Epithelial cell of prostate (primary cell): ENCODE measurements around the gene MAGI1.
"Not testable (repeated sequence)": the region's sequence is repeated elsewhere in the genome, so short reads cannot be mapped to it uniquely, and the experiment has no call there.

ENCODE experiments used
- DNase-seq: peaks from one replicate; pipeline ENCODE4 v3.0.0-alpha.2; 2011; ENCODE audit warnings: low read depth, low spot score
- H3K27ac ChIP-seq: fragments of 450-650 bp; 2 replicates; pipeline ENCODE4 v1.5.1; 2017; ENCODE audit warnings: mild to moderate bottlenecking

Gene MAGI1

DNA sequence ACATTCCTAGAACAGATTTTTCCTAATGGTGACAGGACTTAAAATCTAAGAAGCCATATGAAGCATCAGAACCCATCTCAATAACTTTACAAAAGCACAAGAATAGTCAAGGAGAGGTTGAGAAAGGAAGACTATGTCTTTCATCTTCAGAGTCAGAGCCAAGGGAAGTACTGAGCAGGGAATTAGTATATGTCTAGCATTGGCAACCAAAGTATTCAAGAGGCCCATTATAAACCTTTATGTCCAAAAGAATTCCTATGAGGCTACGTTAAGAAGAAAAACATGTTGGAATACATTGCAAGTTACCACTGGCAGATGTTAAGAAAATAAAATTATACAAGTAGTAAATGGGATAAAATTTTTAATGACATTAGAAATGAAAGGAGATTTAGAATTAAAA, 150.5 kb downstream of the MAGI1 start:
- no peak for DNase-seq
- H3K27ac ChIP-seq = no peak overlapping the region

DNA sequence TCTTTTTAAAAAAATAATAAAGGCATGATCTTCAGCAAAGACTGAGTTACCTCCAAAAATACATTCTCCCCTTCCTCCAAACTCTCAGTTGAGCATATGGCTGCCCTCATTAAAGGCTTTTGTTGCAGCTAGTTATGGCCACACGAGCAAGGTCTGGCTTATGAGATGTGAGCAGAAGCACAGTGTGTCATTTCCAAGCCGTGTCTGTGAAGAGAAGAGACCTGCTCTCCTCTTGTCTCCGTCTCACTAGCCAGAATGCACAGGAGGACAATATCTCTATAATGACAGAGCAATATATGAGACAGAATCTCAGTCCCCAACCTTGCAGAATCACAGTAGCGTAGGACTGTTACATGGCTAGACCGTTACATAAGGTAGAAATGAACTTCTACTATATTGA, 152.3 kb downstream of the MAGI1 start:
- no peak overlapping the region for H3K27ac ChIP-seq
- no peak for DNase-seq

DNA sequence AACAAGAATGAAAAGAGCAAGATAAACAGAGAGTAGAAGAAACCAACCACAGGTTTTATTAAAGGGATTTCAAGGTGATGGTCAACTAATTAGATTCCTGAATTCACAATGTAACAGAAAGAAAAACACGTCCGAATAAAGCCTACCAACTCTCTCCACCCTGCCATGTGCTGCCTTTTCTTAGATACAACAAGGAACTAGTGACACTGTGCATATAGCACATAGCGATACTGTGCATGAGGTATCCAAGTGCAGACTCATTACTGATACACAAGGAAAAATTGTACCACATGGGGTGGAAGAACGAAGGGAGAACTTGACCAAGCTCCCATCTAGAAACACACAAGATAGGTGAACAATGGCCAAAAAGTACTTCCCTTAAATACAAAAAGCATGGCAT, 154.6 kb downstream of the MAGI1 start:
- no peak overlapping the region for H3K27ac ChIP-seq
- no peak for DNase-seq

DNA sequence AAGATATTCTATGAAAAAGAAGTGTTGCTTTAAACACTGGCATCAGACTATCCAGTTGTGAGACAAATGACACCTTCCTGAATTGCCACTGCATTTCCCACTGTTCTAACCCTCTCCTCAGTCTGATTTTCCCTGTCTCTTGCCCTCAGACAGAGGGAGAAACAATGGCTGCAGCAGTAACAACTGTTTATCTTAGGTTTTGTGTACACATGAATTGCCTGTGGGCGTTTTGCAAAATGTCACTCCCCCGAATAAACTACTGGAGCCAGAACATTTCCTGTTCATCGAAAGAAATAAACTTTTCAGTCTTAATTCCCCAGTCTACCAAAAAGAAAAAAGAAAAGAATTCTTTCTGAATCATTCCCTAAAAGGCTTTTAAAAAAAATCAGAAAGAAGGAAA, 155.1 kb downstream of the MAGI1 start:
- no peak overlapping the region for H3K27ac ChIP-seq
- no peak for DNase-seq

DNA sequence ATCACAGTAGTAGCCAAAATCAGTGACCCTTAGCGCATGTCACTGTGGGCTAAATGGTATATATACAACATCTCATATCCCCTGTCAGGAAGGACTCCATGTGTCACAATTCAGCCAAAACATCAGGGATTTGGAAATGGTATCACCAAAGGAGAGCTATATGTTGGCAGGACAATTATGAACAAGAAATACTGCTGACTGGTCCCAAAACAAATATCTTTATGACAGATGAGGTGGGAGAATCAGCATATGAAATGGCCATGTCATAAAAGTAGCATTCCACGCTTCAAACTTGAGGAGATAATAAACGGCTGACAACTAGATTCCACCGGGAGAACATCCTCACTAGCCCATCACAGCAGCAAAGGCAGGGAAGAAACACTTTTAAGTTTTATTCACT, 158.4 kb downstream of the MAGI1 start:
- DNase-seq = no peak
- H3K27ac ChIP-seq = no peak overlapping the region

DNA sequence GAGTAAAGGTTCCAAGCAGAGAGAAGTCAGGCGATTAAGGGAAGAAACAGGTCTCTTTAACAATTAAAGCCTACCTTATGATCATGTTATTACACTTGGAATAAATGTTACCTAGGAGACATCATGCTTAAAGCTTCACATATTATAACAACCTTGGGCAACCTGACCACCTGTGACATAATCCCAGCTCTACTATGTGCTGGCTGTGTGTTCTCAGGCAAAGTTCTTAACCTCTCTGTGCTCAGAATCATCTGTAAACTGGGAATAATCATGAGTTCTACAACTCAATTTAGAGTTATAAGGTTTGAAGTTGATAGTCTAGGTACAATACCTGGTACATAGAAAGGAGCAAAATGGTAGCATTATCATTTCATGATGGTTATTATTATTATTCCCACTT, 159.3 kb downstream of the MAGI1 start:
- DNase-seq = no peak
- H3K27ac ChIP-seq = no peak overlapping the region

DNA sequence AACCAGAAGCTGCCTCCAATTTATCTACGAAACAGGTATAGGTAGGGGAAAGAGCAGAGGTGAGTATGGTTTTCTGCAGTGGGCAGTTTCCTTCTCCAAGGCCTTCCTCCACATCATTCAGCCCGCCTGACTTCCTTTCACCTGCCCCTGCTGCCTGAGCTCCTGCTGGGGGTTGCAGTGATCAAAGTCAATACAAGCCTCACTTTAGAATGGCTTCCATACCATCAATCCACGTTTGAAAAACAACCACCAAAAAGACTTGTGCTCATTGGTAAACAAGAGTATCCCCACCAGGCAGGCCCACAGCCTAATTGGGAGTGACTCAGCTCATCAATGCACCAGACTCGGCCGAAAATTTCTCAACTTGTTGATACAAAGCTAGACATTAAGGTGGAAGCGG, 159.9 kb downstream of the MAGI1 start:
- H3K27ac ChIP-seq = no peak overlapping the region
- no peak for DNase-seq

DNA sequence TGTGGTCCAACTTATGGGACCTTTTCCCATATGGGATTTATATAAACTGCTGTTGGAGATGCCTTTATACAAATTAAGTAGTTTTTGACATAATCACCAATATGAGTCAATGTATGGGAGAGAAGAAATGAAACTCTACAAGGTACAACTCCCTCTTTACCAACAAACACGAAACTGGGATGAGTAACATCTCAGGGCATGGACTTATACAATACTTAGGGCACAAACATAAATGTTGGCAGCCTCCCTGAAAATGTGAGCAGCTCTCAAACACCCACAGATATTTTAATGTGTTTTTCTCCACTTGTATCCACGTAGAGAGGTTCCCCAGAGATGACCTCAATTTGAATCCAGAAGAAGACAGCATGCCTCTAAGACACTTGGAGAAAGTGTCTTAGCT, 161.6 kb downstream of the MAGI1 start:
- no peak for DNase-seq
- H3K27ac ChIP-seq = peak overlapping the region; percentile 0

DNA sequence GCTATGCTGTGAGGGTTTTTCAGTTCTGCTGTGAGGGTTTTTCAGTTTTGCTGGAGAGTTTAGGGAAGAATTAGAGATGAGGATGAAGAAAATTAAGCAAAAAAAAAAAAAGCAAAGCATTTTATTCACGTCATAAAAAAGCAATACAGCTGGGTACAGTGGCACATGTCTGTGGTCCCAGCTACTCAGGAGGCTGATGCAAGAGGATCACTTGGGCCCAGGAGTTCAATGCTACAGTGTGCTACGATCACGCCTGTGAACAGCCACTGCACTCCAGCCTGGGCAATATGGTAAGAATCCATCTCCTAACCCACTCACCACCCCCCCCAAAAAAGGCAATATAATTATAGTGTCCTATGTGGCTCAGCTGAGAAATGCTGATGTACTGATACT, 162.7 kb downstream of the MAGI1 start:
- H3K27ac ChIP-seq = no peak overlapping the region
- no peak for DNase-seq

DNA sequence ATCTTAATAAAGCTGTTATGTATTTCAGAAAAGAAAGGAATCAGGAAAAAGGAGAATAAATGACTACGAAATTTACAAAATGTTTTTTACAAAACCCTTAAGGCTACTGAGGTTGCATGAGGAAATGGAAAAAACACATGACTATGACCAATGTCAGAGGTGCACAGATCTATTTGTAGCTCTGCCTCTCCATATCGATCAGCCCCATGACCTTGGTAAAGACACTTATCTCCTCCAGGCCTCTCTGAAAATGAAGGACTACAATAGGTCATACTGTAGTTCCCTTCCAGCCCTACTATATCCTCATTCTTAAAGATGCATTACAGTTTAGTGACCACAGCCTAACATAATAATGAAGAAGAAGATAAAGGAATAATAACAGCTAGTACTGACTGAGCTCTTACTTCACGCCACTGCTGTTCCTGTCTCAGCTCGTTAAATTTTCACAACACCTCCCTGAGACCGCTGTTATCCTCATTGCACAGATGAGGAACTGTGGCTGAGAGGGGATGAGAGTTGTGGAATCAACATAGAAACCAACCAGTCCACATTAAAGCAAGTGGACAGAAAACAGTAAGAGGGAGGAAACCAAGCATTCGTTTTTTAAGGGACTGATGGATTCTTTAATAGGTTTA, 163.2 kb downstream of the MAGI1 start:
- H3K27ac ChIP-seq = no peak overlapping the region
- DNase-seq = no peak

DNA sequence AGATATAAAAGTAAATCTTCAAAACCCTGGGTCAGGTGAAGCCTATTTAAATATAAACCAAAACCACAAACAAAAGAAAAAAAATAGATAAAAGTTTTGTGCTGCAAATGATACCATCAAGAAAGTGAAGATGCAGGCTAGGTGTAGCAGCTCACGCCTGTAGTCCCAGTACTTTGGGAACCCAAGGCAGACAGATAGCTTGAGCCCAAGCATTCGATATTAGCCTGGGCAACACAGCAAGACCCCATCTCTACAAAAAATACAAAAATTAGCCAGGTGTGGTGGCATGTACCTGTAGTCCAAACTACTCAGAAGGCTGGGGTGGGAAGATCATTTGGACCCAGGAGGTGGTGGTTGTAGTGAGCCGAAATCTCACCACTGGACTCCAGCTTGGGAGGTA, 164.8 kb downstream of the MAGI1 start:
- no peak overlapping the region for H3K27ac ChIP-seq
- no peak for DNase-seq

DNA sequence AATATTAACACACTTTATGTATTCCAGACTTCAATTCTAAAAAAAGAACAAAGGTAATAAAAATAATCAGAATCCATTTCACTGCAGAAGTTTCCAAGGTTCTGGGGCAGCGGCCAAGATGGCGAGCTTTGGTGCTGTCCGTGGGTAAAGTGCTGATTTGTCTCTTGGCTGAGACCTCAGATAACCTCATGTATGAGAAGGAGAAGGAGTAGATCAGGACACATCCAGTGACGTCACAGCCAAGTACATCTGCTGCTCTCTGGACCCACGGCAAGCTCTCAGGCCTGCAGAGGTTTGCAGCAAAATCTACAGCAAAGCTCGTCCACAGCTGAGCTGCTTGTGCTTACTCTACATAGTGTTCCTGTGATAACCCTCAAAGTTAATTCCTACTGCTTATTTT, 165.7 kb downstream of the MAGI1 start:
- no peak for DNase-seq
- H3K27ac ChIP-seq = no peak overlapping the region

DNA sequence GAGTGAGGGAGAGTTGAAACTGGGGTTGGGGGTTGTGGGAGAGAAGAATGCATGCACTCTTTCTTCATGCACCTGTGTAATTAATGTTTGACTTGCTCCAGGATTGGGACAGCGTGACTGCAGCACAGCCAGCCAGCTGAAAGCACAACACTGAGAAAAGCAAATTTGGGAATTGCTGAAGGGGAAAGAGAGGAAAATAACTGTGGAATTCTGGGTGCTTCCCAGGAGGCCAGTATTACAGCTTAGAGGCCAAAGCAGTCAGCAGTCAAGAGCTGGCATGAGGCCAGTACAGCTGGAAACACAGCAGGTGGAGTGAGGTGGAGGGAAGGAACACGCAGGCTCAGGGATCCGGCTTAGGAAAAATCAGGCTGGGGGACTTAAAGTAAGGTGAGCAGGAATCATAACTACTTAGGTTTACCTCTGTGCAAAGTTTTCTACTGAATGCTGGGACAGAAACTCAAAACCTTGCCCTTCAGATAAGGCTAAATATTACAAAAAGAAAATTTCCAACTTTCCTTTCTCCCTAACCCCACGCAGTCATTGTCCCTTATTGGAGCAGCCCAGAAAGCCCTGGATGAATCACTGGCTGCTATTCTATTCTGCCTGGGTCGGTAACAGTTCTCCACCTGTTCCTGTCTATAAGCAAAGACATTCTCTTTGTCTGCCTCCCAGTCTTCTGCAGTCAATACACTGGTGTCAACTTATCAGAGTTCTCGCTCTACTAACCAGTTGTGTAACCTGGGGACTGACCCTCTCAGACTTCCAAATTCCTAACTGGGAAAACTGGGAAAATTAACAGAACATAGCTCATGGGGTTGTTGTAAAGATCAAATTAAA, 167.2 kb downstream of the MAGI1 start:
- no peak for DNase-seq
- H3K27ac ChIP-seq = no peak overlapping the region

DNA sequence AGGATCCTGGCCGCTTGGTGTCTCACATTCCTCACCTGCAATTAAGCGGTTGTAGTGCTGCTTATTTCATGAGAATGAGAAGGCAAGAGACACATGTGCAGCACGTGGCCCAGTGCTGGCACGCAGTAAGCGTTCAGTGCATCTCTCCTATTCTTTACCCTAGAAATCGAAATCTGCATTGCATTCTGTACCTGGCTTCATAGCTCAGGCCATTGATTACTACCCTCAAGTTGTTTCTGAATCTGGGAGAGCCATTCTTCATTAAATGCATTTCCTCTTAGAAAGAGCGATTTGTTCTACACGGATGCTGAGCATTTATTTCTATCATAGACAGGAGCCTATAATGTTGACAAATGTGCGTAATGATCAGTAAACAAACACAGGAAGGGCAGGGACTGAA, 168.9 kb downstream of the MAGI1 start:
- H3K27ac ChIP-seq = no peak overlapping the region
- no peak for DNase-seq

DNA sequence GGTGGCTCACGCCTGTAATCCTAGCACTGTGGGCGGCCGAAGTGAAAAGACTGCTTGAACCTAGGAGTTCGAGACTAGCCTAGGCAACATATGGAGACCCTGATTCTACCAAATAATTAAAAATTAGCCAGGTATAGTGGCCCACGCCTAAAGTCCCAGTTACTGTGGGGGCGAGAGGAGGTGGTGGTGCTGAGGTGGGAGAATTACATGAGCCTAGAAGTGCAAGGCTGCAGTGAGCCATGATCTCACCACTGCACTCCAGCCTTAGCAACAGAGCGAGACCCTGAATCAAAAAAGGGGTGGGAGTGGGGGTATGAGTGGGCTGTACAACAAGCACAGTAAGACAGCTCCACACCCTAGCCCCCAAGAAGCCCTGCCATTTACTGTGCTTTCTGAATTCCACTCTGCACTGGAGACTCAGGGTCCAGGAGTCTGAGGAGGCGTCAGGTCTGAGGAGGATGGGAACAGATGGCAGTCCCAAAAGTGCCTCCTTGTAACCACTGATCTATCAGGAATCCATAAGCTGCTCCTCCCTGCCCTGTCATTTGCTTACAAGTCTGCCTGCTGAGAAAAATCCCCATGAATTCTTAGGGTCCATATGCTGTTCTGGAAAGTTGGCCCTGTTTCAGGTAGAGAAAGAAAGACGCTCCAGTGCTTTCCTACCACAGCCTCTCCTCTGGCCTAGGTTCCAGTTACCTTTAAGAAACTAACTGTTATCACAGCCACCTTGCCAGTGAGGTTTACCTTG, 171.1 kb downstream of the MAGI1 start:
- DNase-seq = no peak
- H3K27ac ChIP-seq = no peak overlapping the region

DNA sequence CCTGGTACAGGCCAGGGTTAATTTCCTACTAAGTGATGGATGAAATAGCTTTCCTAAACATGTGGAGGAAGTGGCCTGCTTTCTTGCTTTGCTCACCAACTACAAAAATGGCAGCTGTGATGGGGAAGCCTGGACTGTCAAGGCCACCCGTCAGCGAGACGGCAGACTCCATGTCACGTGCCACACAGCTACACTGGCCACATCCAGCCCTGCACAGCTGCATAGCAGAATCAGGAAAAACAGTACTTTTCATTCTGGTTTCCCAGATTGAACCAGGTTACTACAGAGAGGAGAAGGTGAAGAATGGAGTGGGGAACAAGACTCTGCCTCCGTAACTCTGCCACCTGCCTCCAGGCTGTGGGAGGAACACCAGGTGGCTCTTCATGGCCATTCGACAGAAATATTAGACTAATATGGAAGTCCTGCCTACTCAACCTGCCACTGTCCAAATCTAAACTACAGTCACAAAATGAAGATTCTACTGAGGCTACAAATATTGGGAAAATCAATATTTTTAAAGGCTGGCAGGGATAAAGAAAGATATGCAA, 174.3 kb downstream of the MAGI1 start:
- no peak for DNase-seq

DNA sequence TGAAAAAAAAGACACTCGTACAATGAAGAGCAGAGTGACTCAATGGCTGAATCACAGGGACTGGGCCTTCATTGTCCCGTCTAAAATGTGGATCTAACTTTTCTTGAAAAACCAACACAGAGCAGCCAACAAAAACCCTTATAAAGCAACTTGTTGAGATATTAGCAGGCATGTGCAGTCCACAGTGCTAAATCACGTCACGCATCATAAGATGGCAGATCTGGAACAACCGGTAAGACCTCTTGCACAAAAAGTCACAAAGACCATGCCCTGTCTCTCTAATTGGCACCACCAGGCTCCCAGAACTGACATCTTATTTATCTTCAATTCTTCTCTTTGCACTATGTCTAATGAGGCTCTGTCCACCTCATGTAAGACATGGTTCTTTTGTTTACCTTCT, 177.0 kb downstream of the MAGI1 start:
- no peak overlapping the region for H3K27ac ChIP-seq
- DNase-seq = no peak

More for the DNA sequence above, 174.3 kb downstream of the MAGI1 start:
- H3K27ac ChIP-seq = no peak overlapping the region

DNA sequence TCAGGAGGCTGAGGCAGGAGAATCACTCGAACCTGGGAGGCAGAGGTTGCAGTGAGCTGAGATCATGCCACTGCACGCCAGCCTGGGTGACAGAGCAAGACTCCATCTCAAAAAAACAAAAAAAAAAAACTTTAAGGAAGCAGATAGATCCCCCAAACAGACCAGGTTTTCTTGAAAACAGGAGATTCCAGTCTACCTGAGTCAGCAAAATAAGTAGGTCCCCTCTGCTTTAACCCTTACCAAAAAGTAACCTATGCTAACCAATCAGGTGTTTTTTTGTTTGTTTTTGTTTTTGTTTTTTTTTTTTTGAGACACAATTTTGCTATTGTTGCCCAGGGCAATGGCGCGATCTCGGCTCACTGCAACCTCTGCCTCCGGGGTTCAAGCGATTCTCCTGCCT, 179.1 kb downstream of the MAGI1 start:
- DNase-seq, H3K27ac ChIP-seq: not testable (repeated sequence)

DNA sequence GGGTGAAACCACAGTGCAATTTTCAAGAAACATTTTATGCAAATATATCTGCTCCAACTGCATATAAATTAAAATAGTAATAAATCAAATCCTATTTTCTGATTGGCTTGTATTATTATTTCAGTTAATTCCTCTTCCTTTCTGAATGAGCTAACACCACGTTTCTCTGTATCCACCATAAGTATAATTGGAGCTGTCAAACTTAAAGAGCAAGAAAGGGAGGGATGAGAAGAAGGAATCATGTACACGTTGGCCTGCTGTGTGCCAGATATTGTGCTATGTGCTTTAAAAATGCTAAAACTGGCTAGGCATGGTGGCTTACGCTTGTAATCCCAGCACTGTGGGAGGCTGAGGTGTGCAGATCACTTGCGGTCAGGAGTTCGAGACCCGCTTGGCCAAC, 180.0 kb downstream of the MAGI1 start:
- no peak for DNase-seq
- H3K27ac ChIP-seq = no peak overlapping the region

DNA sequence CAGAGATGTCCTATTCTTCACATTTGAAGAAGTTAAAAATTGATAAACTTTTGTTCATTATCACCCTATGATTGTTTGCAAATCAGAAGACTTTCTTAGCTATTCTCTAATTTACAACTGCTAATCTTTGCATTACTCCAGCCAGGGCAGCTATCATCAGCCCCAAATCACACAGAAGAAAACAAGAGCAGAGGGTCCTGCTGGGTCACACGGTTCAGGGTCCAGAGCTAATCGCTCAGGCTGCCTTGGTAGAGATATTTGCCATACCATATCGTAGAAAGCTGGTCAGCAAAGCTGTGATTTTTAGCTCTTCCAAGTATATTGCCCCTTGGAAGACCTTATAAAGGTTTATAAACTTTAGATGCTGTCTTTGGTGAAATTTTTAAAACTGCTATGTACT, 181.4 kb downstream of the MAGI1 start:
- DNase-seq = no peak
- no peak overlapping the region for H3K27ac ChIP-seq

DNA sequence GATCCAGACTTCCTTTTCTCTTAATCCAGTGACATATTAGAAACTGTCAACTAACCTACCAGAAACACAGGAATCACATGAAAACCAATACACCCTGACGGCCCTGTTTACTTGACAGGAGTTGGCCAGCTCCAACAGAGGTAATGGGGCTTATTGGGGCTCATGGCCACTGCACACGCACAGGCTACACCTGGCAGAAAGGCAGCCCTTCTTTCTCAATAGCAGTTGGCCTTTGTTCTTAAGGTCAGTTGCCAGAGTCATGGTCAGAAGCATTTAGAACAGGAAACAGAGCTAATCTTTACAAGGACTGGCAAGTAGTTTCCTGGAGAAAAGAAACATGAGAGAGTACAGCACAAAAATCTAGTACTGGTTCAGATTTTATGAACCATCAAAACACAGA, 181.8 kb downstream of the MAGI1 start:
- no peak overlapping the region for H3K27ac ChIP-seq
- no peak for DNase-seq
